Choroid plexus epithelial cell (primary cell): ENCODE results near the gene AOPEP.

Experiments used
- DNase-seq: peaks from one replicate; pipeline ENCODE4 v3.0.0-alpha.2; 2010; ENCODE audit warnings: low read depth
- H3K4me3 ChIP-seq: 2 replicates; pipeline ENCODE4 v1.5.1; 2011; ENCODE audit warnings: low read depth, mild to moderate bottlenecking, control low read depth, low read length, moderate library complexity
- CTCF ChIP-seq: conservative IDR thresholded peaks from 2 replicates; pipeline ENCODE4 v1.5.1; 2011; ENCODE audit warnings: low read depth, mild to moderate bottlenecking, control low read depth, inconsistent platforms, low read length, moderate library complexity

Gene AOPEP

GRCh38 chr9:94799578-94800264, 73.2 kb downstream of the AOPEP start:
- TF ChIP-seq CTCF, result no peak
- DNase-seq, result peak; percentile 88
- no peak overlapping the region for H3K4me3 ChIP-seq

- TF ChIP-seq CTCF, result no peak
- no peak overlapping the region for H3K4me3 ChIP-seq
- peak; percentile 80 for DNase-seq
Measured at GRCh38 chr9:94800424-94801117, 74.1 kb downstream of the AOPEP start.

GRCh38 chr9:94801234-94801633, 74.7 kb downstream of the AOPEP start:
- no peak overlapping the region for H3K4me3 ChIP-seq
- TF ChIP-seq CTCF, result no peak
- DNase-seq, result no peak

GRCh38 chr9:94801681-94802080, 75.2 kb downstream of the AOPEP start:
- DNase-seq, result no peak
- H3K4me3 ChIP-seq, result no peak overlapping the region
- TF ChIP-seq CTCF, result no peak

- no peak for DNase-seq
- H3K4me3 ChIP-seq, result no peak overlapping the region
- no peak for TF ChIP-seq CTCF
Measured at GRCh38 chr9:94802251-94802650, 75.8 kb downstream of the AOPEP start.

- H3K4me3 ChIP-seq, result no peak overlapping the region
- TF ChIP-seq CTCF, result no peak
- peak; percentile 72 for DNase-seq
Measured at GRCh38 chr9:94802793-94803192, 76.3 kb downstream of the AOPEP start.

GRCh38 chr9:94804316-94804715, 77.8 kb downstream of the AOPEP start:
- H3K4me3 ChIP-seq, result no peak overlapping the region
- no peak for DNase-seq
- no peak for TF ChIP-seq CTCF
